ENCODE results near the gene RNF31. TPM values are rescaled to one million over a fixed set of nuclear protein-coding genes. Genes with fewer than 3 reads are reported as not detected.
"Not testable (repeated sequence)": the region's sequence is repeated elsewhere in the genome, so short reads cannot be mapped to it uniquely, and the experiment has no call there.

Gene RNF31
- total RNA-seq, 2 donors from 2014 or later, result 73.8 to 76.9 TPM

DNA sequence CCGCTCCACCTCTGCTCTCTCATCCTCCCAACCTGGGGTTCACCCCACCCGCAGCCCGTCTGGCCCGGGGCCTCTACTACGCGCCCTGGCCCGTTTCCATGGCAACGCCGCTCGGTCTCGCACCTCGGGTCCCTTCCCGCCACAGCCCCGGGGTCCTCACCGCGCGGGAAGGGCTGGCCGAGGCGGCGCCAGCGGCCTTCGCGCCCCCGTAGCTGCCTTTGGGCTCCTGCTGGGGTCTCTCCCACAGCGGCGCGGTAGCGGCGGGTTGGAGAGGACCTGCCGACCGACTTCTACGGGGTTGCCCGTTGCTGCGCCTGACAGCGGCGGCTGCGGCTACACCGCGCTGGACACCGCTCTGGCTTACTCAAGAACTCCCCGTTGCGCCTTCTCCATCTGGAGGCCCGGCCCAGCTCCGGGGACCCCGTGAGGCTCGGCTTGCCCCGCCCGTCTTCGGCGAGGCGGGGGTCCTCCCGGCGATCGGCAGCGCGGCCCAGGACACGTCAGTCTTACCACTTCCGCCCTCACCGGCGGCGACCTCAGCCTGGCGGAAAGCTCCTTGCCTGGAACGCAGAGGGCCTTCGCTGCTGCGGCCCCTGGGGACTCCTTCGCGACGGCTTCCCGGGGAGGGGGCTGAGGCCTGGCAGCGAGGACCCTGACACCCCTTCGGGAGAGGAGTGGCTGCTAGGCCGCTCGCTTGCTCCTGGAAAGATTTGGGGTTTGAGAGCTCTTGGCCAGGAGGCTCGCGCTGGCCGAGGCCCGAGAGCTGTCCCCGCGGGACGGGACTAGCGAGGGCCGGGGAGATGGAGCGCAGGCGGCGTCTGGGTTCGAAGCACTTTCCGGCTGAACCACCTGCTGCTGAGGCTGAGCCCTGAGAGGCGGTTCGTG is 48.1 kb downstream of the RNF31 start, which contains the start of gene TM9SF1:
TSS of gene TM9SF1 (minus strand) at position 256 of the 885 bp plus-strand sequence. CDS start 422 bp downstream, outside the sequence.
- intact Hi-C loops (cut with DNase I), result no loop called here
- peak within 1 kb of the TSS; percentile 56 to 85 for H3K4me3 ChIP-seq
- peak; percentile 90 for TF ChIP-seq POLR2AphosphoS5 (IDR thresholded peaks at IDR 0.05)
- no peak for TF ChIP-seq CTCF (IDR thresholded peaks at IDR 0.05)
- TF ChIP-seq POLR2A (IDR thresholded peaks at IDR 0.05), result peak; percentile 68
- no peaks in the 10 kb centered on the region for H3K9me3 ChIP-seq
- DNase-seq (ENCODE audit: low spot score), result peak; percentile 78
- under 1% methylated on average over 39 of the region's 89 CpGs for WGBS
- no peaks in the 10 kb centered on the region for H3K27me3 ChIP-seq (replicated peaks; ENCODE audit: insufficient read depth)
- no peaks in the 10 kb centered on the region for H3K4me1 ChIP-seq (replicated peaks)
- peak within 1 kb of the TSS; percentile 89 to 92 for H3K27ac ChIP-seq
- H3K36me3 ChIP-seq, result no peaks in the 10 kb centered on the region

DNA sequence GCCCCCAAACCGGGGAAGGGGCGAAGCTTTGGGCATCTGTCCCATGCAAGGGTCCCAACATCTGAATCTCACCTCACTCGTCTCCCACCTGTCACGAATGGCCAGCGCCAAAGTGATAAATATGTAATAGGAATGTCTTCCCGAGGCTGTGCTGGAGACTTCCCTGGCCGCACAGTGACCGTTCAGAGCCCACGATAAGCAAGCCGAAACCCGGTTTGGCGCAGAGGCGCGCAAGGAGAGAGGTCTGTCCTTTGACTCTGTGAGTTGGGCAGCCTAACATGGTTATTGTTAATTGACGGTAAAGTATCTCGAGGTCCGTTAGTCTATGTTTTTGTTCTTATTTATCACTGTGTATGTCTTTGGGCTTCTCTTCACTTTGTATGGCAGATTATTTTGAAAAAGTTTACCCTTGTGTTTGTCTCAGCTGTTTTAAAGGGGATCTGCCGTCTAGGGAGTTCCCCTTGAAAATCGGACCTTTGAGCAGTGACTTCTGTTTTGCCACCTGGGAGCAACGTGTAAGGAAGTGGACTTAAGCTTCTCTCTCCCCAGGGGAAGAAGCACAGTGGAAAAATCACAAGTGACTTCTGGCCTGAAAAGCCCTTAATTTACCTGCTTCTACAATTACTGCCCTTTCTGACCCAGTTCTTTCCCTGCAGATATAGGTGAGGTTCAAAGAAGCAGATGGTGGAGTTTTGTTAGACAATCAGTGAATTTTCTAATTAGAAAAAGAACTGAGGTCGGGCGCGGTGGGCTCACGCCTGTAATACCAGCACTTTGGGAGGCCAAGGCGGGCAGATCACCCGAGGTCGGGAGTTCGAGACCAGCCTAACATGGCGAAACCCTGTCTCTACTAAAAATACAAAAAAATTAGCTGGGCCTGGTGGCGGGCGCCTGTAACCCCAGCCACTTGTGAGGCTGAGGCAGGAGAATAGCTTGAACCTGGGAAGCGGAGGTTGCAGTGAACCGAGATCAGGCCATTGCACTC is 49.1 kb downstream of the RNF31 start:
- no peak for DNase-seq (ENCODE audit: low spot score)
- WGBS, result 34% methylated on average over 33 of the region's 33 CpGs
- no peaks in the 10 kb centered on the region for H3K36me3 ChIP-seq
- H3K4me1 ChIP-seq (replicated peaks), result no peaks in the 10 kb centered on the region
- peak overlapping the region; percentile 56 to 85 for H3K4me3 ChIP-seq
- TF ChIP-seq POLR2AphosphoS5 (IDR thresholded peaks at IDR 0.05), result no peak
- TF ChIP-seq CTCF (IDR thresholded peaks at IDR 0.05), result no peak
- no peak for TF ChIP-seq POLR2A (IDR thresholded peaks at IDR 0.05)
- no peaks in the 10 kb centered on the region for H3K27me3 ChIP-seq (replicated peaks; ENCODE audit: insufficient read depth)
- no peaks in the 10 kb centered on the region for H3K9me3 ChIP-seq
- peak overlapping the region; percentile 89 to 92 for H3K27ac ChIP-seq
- intact Hi-C loops (cut with DNase I), result no loop called here

DNA sequence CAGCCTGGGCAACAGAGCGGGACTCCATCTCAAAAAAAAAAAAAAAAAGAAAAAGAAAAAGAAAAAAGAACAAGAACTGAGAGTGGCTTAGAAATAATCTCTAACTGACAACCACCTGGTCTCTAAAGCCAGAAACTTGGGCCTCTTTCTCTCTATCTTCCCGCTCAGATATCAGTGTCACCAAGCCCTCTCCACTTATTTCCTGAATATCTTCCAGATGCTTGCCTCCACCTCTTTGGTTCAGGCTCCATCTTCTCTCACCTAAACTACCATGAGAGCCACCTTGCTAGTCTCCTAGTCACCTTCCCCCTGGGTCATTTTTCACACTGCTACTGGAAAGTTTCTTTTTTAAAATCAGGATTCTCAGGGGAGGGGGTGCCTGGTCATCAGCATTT is 49.8 kb downstream of the RNF31 start:
- Histone ChIP-seq H3K27me3 (replicated peaks; ENCODE audit: insufficient read depth) (no peaks in the 10 kb centered on the region), H3K9me3 (no peaks in the 10 kb centered on the region), H3K4me3 (no peak overlapping the region), H3K4me1 (replicated peaks) (no peaks in the 10 kb centered on the region), H3K27ac (no peak overlapping the region), H3K36me3 (no peaks in the 10 kb centered on the region)
- WGBS, result 98% methylated on average over 2 of the region's 2 CpGs
- intact Hi-C loops (cut with DNase I), result no loop called here
- DNase-seq (ENCODE audit: low spot score), result no peak
- no peak for TF ChIP-seq POLR2AphosphoS5 (IDR thresholded peaks at IDR 0.05)
- no peak for TF ChIP-seq POLR2A (IDR thresholded peaks at IDR 0.05)
- no peak for TF ChIP-seq CTCF (IDR thresholded peaks at IDR 0.05)

GRCh38 chr14:24198814-24199524 is 51.7 kb downstream of the RNF31 start:
- intact Hi-C loops (cut with DNase I), result no loop called here
- 84% methylated on average over 7 of the region's 7 CpGs for WGBS
- no peak for DNase-seq (ENCODE audit: low spot score)
- Histone ChIP-seq H3K27me3 (replicated peaks; ENCODE audit: insufficient read depth) (no peaks in the 10 kb centered on the region), H3K27ac (no peak overlapping the region), H3K36me3 (no peaks in the 10 kb centered on the region), H3K4me1 (replicated peaks) (no peaks in the 10 kb centered on the region), H3K9me3 (no peaks in the 10 kb centered on the region), H3K4me3 (no peak overlapping the region)
- TF ChIP-seq CTCF (IDR thresholded peaks at IDR 0.05), result no peak
- TF ChIP-seq POLR2A (IDR thresholded peaks at IDR 0.05), result no peak
- TF ChIP-seq POLR2AphosphoS5 (IDR thresholded peaks at IDR 0.05), result no peak

- H3K27ac ChIP-seq; intact Hi-C loops (cut with DNase I); H3K4me3 ChIP-seq; H3K9me3 ChIP-seq; H3K27me3 ChIP-seq (replicated peaks; ENCODE audit: insufficient read depth); H3K36me3 ChIP-seq; H3K4me1 ChIP-seq (replicated peaks); DNase-seq (ENCODE audit: low spot score): not testable (repeated sequence)
- WGBS, result 92% methylated on average over 8 of the region's 8 CpGs
Observed at GRCh38 chr14:24202538-24202937, 55.2 kb downstream of the RNF31 start.

DNA sequence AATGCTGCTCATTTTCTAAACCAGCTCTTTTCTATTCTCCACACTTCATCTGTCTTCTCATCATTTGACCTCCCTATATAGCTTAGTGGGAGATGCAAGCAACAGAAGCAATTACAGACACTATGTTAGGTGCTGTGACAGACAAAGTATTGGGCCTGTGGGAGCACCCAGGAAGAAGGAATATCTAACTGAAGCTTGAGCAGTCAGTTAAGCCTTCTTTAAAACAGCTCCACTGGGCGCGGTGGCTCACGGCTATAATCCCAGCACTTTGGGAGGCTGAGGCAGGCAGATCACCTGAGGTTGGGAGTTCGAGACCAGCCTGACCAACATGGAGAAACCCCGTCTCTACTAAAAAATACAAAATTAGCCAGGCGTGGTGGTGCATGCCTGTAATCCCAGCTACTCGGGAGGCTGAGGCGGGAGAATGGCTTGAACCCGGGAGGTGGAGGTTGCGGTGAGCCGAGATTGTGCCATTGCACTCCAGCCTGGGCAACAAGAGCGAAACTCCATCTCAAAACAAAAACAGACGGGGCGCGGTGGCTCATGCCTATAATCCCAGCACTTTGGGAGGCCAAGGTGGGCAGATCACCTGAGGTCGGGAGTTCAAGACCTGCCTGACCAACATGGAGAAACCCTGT is 56.1 kb downstream of the RNF31 start:
- DNase-seq (ENCODE audit: low spot score); H3K36me3 ChIP-seq; H3K27me3 ChIP-seq (replicated peaks; ENCODE audit: insufficient read depth); H3K4me3 ChIP-seq; H3K9me3 ChIP-seq; H3K27ac ChIP-seq; H3K4me1 ChIP-seq (replicated peaks); intact Hi-C loops (cut with DNase I): not testable (repeated sequence)
- 98% methylated on average over 16 of the region's 16 CpGs for WGBS
